ENCODE results near the gene CAMK2B.

DNA sequence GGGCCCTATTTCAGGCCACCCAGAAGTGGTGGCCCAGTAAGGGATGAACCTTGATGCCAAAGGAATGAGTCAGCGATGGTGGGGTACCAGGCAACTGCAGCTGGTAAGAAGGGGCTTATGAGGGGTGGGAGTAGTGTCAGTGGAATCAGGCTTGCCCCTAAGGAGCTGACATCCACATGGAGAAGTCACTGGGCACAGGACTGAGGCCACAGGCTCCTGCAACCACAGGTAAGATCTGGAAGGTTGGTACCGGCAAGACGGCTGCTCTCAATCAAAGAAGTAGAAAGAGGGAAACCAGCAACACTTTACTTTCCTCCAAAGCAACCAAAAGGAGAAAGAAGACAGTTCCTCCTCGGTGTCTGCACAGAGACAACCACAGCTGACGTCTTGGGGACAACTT is 138.7 kb downstream of the CAMK2B start:
- TF ChIP-seq, protein P1, sequence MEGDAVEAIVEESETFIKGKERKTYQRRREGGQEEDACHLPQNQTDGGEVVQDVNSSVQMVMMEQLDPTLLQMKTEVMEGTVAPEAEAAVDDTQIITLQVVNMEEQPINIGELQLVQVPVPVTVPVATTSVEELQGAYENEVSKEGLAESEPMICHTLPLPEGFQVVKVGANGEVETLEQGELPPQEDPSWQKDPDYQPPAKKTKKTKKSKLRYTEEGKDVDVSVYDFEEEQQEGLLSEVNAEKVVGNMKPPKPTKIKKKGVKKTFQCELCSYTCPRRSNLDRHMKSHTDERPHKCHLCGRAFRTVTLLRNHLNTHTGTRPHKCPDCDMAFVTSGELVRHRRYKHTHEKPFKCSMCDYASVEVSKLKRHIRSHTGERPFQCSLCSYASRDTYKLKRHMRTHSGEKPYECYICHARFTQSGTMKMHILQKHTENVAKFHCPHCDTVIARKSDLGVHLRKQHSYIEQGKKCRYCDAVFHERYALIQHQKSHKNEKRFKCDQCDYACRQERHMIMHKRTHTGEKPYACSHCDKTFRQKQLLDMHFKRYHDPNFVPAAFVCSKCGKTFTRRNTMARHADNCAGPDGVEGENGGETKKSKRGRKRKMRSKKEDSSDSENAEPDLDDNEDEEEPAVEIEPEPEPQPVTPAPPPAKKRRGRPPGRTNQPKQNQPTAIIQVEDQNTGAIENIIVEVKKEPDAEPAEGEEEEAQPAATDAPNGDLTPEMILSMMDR (IDR thresholded peaks at IDR 0.05): no peak
- TF ChIP-seq POLR2A (IDR thresholded peaks at IDR 0.05; ENCODE audit: low read depth) (no peak), POLR2AphosphoS5 (IDR thresholded peaks at IDR 0.05) (no peak)
